ENCODE data around the gene SAPCD1.

Gene SAPCD1

GRCh38 chr6:31781244-31782125 lies 19.0 kb downstream of the SAPCD1 start:
- H3K9ac ChIP-seq (ENCODE audit: low read length) = no peak overlapping the region
- H3K36me3 ChIP-seq (ENCODE audit: control insufficient read depth in 1 of 2, insufficient read depth in 2 of 2, low read length in 2 of 2) = peaks cover 74 to 75% of the 10 kb centered on the region in 2 experiments
- H2BK12ac ChIP-seq (ENCODE audit: low read length) = no peak overlapping the region
- no peak overlapping the region for H2AFZ ChIP-seq (ENCODE audit: insufficient read depth, low read length, poor library complexity)
- H3K14ac ChIP-seq (ENCODE audit: low read length) = no peak overlapping the region
- no peak for DNase-seq
- H3K4ac ChIP-seq (ENCODE audit: low read depth, low read length) = no peak overlapping the region
- no peaks in the 10 kb centered on the region for H3K27me3 ChIP-seq (ENCODE audit: insufficient read depth, low read length)
- H3K4me2 ChIP-seq (ENCODE audit: low read length) = no peak overlapping the region
- no CpG with 5 or more reads among the region's 23 CpGs for WGBS (ENCODE audit: extremely low coverage, insufficient coverage, insufficient read length)
- H3K18ac ChIP-seq (ENCODE audit: low read length) = no peak overlapping the region
- H3K79me2 ChIP-seq (ENCODE audit: control insufficient read depth, insufficient read depth, low read length, poor library complexity) = no peaks in the 10 kb centered on the region
- no peak overlapping the region for H4K8ac ChIP-seq (ENCODE audit: low read depth, low read length)
- no peak overlapping the region for H4K91ac ChIP-seq (ENCODE audit: low read depth, low read length)
- H3K4me1 ChIP-seq (ENCODE audit: control insufficient read depth in 1 of 2, insufficient read depth in 2 of 2, low read length in 2 of 2) = peaks cover 0 to 10% of the 10 kb centered on the region in 2 experiments
- H2AK5ac ChIP-seq (ENCODE audit: low read length) = no peak overlapping the region
- H2BK5ac ChIP-seq (ENCODE audit: low read depth, low read length, poor library complexity) = no peak overlapping the region
- H3K4me3 ChIP-seq (ENCODE audit: low read depth, low read length) = no peak overlapping the region
- no peak overlapping the region for H4K12ac ChIP-seq (ENCODE audit: low read depth, low read length)
- H3K9me3 ChIP-seq (ENCODE audit: insufficient read depth, low read depth, low read length) = no peaks in the 10 kb centered on the region
- H2BK120ac ChIP-seq (ENCODE audit: insufficient read depth, low read length, poor library complexity) = no peak overlapping the region
- no peak overlapping the region for H3K27ac ChIP-seq (ENCODE audit: low read depth, low read length)
- no peak overlapping the region for H3K23ac ChIP-seq (ENCODE audit: low read length)
- H3K79me1 ChIP-seq (ENCODE audit: low read length) = no peaks in the 10 kb centered on the region

- H3K18ac ChIP-seq (ENCODE audit: low read length) = no peak overlapping the region
- H2AFZ ChIP-seq (ENCODE audit: insufficient read depth, low read length, poor library complexity) = no peak overlapping the region
- peaks cover 74 to 76% of the 10 kb centered on the region in 2 experiments for H3K36me3 ChIP-seq (ENCODE audit: control insufficient read depth in 1 of 2, insufficient read depth in 2 of 2, low read length in 2 of 2)
- H3K4me3 ChIP-seq (ENCODE audit: low read depth, low read length) = no peak overlapping the region
- H3K9ac ChIP-seq (ENCODE audit: low read length) = no peak overlapping the region
- no peak overlapping the region for H3K27ac ChIP-seq (ENCODE audit: low read depth, low read length)
- H2BK120ac ChIP-seq (ENCODE audit: insufficient read depth, low read length, poor library complexity) = no peak overlapping the region
- H2BK12ac ChIP-seq (ENCODE audit: low read length) = no peak overlapping the region
- no peak overlapping the region for H4K8ac ChIP-seq (ENCODE audit: low read depth, low read length)
- no peak overlapping the region for H4K12ac ChIP-seq (ENCODE audit: low read depth, low read length)
- H3K9me3 ChIP-seq (ENCODE audit: insufficient read depth, low read depth, low read length) = no peaks in the 10 kb centered on the region
- no peak overlapping the region for H4K91ac ChIP-seq (ENCODE audit: low read depth, low read length)
- H3K14ac ChIP-seq (ENCODE audit: low read length) = no peak overlapping the region
- H3K27me3 ChIP-seq (ENCODE audit: insufficient read depth, low read length) = no peaks in the 10 kb centered on the region
- no peak overlapping the region for H3K4me2 ChIP-seq (ENCODE audit: low read length)
- WGBS (ENCODE audit: extremely low coverage, insufficient coverage, insufficient read length) = no CpG with 5 or more reads among the region's 32 CpGs
- DNase-seq = no peak
- H2AK5ac ChIP-seq (ENCODE audit: low read length) = no peak overlapping the region
- H2BK5ac ChIP-seq (ENCODE audit: low read depth, low read length, poor library complexity) = no peak overlapping the region
- H3K79me1 ChIP-seq (ENCODE audit: low read length) = no peaks in the 10 kb centered on the region
- H3K4ac ChIP-seq (ENCODE audit: low read depth, low read length) = no peak overlapping the region
- H3K23ac ChIP-seq (ENCODE audit: low read length) = no peak overlapping the region
- no peaks in the 10 kb centered on the region for H3K79me2 ChIP-seq (ENCODE audit: control insufficient read depth, insufficient read depth, low read length, poor library complexity)
- peaks cover 0 to 4% of the 10 kb centered on the region in 2 experiments for H3K4me1 ChIP-seq (ENCODE audit: control insufficient read depth in 1 of 2, insufficient read depth in 2 of 2, low read length in 2 of 2)
These were observed 19.8 kb downstream of the SAPCD1 start for GRCh38 chr6:31782126-31782855.

- Histone ChIP-seq H4K8ac (ENCODE audit: low read depth, low read length) (no peak overlapping the region), H3K23ac (ENCODE audit: low read length) (no peak overlapping the region), H2AFZ (ENCODE audit: insufficient read depth, low read length, poor library complexity) (no peak overlapping the region), H3K27me3 (ENCODE audit: insufficient read depth, low read length) (no peaks in the 10 kb centered on the region), H2AK5ac (ENCODE audit: low read length) (no peak overlapping the region), H3K79me2 (ENCODE audit: control insufficient read depth, insufficient read depth, low read length, poor library complexity) (no peaks in the 10 kb centered on the region), H3K36me3 (ENCODE audit: control insufficient read depth in 1 of 2, insufficient read depth in 2 of 2, low read length in 2 of 2) (peaks cover 60 to 61% of the 10 kb centered on the region in 2 experiments), H3K4me1 (ENCODE audit: control insufficient read depth in 1 of 2, insufficient read depth in 2 of 2, low read length in 2 of 2) (no peaks in the 10 kb centered on the region), H3K79me1 (ENCODE audit: low read length) (no peaks in the 10 kb centered on the region), H2BK5ac (ENCODE audit: low read depth, low read length, poor library complexity) (no peak overlapping the region), H3K4me3 (ENCODE audit: low read depth, low read length) (no peak overlapping the region), H2BK120ac (ENCODE audit: insufficient read depth, low read length, poor library complexity) (no peak overlapping the region), H3K4ac (ENCODE audit: low read depth, low read length) (no peak overlapping the region), H4K91ac (ENCODE audit: low read depth, low read length) (no peak overlapping the region), H3K27ac (ENCODE audit: low read depth, low read length) (no peak overlapping the region), H3K9me3 (ENCODE audit: insufficient read depth, low read depth, low read length) (no peaks in the 10 kb centered on the region), H3K9ac (ENCODE audit: low read length) (no peak overlapping the region), H3K4me2 (ENCODE audit: low read length) (no peak overlapping the region), H3K18ac (ENCODE audit: low read length) (no peak overlapping the region), H3K14ac (ENCODE audit: low read length) (no peak overlapping the region), H2BK12ac (ENCODE audit: low read length) (no peak overlapping the region), H4K12ac (ENCODE audit: low read depth, low read length) (peak overlapping the region; percentile 35)
- no CpG with 5 or more reads among the region's 15 CpGs for WGBS (ENCODE audit: extremely low coverage, insufficient coverage, insufficient read length)
- DNase-seq = no peak
These were observed 21.9 kb downstream of the SAPCD1 start for GRCh38 chr6:31784098-31784925.

- DNase-seq = no peak
- H2BK5ac ChIP-seq (ENCODE audit: low read depth, low read length, poor library complexity) = no peak overlapping the region
- H4K12ac ChIP-seq (ENCODE audit: low read depth, low read length) = no peak overlapping the region
- no peak overlapping the region for H3K18ac ChIP-seq (ENCODE audit: low read length)
- no peaks in the 10 kb centered on the region for H3K9me3 ChIP-seq (ENCODE audit: insufficient read depth, low read depth, low read length)
- WGBS (ENCODE audit: extremely low coverage, insufficient coverage, insufficient read length) = no CpG with 5 or more reads among the region's 11 CpGs
- no peak overlapping the region for H3K9ac ChIP-seq (ENCODE audit: low read length)
- no peak overlapping the region for H2BK120ac ChIP-seq (ENCODE audit: insufficient read depth, low read length, poor library complexity)
- H3K4ac ChIP-seq (ENCODE audit: low read depth, low read length) = no peak overlapping the region
- no peaks in the 10 kb centered on the region for H3K79me2 ChIP-seq (ENCODE audit: control insufficient read depth, insufficient read depth, low read length, poor library complexity)
- H3K4me1 ChIP-seq (ENCODE audit: control insufficient read depth in 1 of 2, insufficient read depth in 2 of 2, low read length in 2 of 2) = no peaks in the 10 kb centered on the region
- H2BK12ac ChIP-seq (ENCODE audit: low read length) = no peak overlapping the region
- H3K27me3 ChIP-seq (ENCODE audit: insufficient read depth, low read length) = no peaks in the 10 kb centered on the region
- no peak overlapping the region for H2AK5ac ChIP-seq (ENCODE audit: low read length)
- no peak overlapping the region for H3K14ac ChIP-seq (ENCODE audit: low read length)
- no peak overlapping the region for H3K23ac ChIP-seq (ENCODE audit: low read length)
- no peak overlapping the region for H4K8ac ChIP-seq (ENCODE audit: low read depth, low read length)
- H4K91ac ChIP-seq (ENCODE audit: low read depth, low read length) = no peak overlapping the region
- no peak overlapping the region for H3K4me2 ChIP-seq (ENCODE audit: low read length)
- peak overlapping the region; percentile 26 for H3K4me3 ChIP-seq (ENCODE audit: low read depth, low read length)
- no peaks in the 10 kb centered on the region for H3K79me1 ChIP-seq (ENCODE audit: low read length)
- H2AFZ ChIP-seq (ENCODE audit: insufficient read depth, low read length, poor library complexity) = no peak overlapping the region
- H3K27ac ChIP-seq (ENCODE audit: low read depth, low read length) = no peak overlapping the region
- H3K36me3 ChIP-seq (ENCODE audit: control insufficient read depth in 1 of 2, insufficient read depth in 2 of 2, low read length in 2 of 2) = peaks cover 52% of the 10 kb centered on the region in 2 experiments
These were observed 23.0 kb downstream of the SAPCD1 start for GRCh38 chr6:31785475-31785874.

Measured in trophoblast cell (in vitro differentiated cells and primary cell).